HepG2 (cell line): ENCODE measurements around the gene FDXR. TPM values are rescaled to one million over a fixed set of nuclear protein-coding genes. Genes with fewer than 3 reads are reported as not detected.

Source experiments
- AHDC1 ChIP-seq: sonication (generic); formaldehyde crosslinking; IDR thresholded peaks from 2 replicates; pipeline ENCODE4 v1.5.1; 2020; ENCODE audit warnings: mild to moderate bottlenecking, missing genetic modification reagents, borderline replicate concordance
- ATAD3A ChIP-seq: sonication (generic); formaldehyde crosslinking; IDR thresholded peaks from 2 replicates; pipeline ENCODE4 v1.4.0; 2020; ENCODE audit warnings: missing genetic modification reagents
- ELF4 ChIP-seq: sonication (generic); formaldehyde crosslinking; IDR thresholded peaks from 2 replicates; pipeline ENCODE4 v1.5.0; 2020; ENCODE audit warnings: missing genetic modification reagents, mild to moderate bottlenecking, moderate library complexity, borderline replicate concordance
- EP300 ChIP-seq, 3 experiments: sonication (generic) in 1 of 3; formaldehyde crosslinking in 1 of 3; IDR thresholded peaks; 2 replicates each; pipeline versions ENCODE4 v1.5.1 to v1.6.1; 2011 to 2020; ENCODE audit warnings: low read depth in 2 of 3, low read length in 2 of 3, borderline replicate concordance in 1 of 3, improper control_type of control experiment in 1 of 3, mild to moderate bottlenecking in 1 of 3, missing genetic modification reagents in 1 of 3, moderate library complexity in 1 of 3
- NFKB2 ChIP-seq: sonication (generic); formaldehyde crosslinking; IDR thresholded peaks from 2 replicates; pipeline ENCODE4 v1.4.0; 2020; ENCODE audit warnings: missing genetic modification reagents, borderline replicate concordance
- REST ChIP-seq, 2 experiments: IDR thresholded peaks; 2 replicates each; pipeline ENCODE4 v1.6.1; 2011 to 2012; ENCODE audit warnings: low read length in 2 of 2, borderline replicate concordance in 1 of 2, low read depth in 1 of 2, mild to moderate bottlenecking in 1 of 2, moderate library complexity in 1 of 2
- STAG1 ChIP-seq: sonication (generic); formaldehyde crosslinking; IDR thresholded peaks from 2 replicates; pipeline ENCODE4 v1.4.0; 2020; ENCODE audit warnings: missing genetic modification reagents
- ZFP91 ChIP-seq: sonication (generic); formaldehyde crosslinking; IDR thresholded peaks from 2 replicates; pipeline ENCODE4 v1.9.0; 2022; ENCODE audit warnings: missing genetic modification reagents, mild to moderate bottlenecking, borderline replicate concordance
- ZNF687 ChIP-seq: sonication (generic); formaldehyde crosslinking; IDR thresholded peaks from 2 replicates; pipeline ENCODE4 v1.5.1; 2020; ENCODE audit warnings: mild to moderate bottlenecking, missing genetic modification reagents, moderate library complexity
- ZNF776 ChIP-seq: sonication (generic); formaldehyde crosslinking; IDR thresholded peaks from 2 replicates; pipeline ENCODE4 v1.4.0; 2020; ENCODE audit warnings: mild to moderate bottlenecking, missing genetic modification reagents
- ZSCAN31 ChIP-seq: sonication (generic); formaldehyde crosslinking; IDR thresholded peaks from 2 replicates; pipeline ENCODE4 v1.5.0; 2020; ENCODE audit warnings: low read depth, mild to moderate bottlenecking, missing genetic modification reagents
- polyA plus RNA-seq, 8 experiments: library from polyadenylated mRNA; depleted of rRNA in 3 of 8; stranded (reverse) in 7 of 8; unstranded in 1 of 8; fragments of >200 nt; fragmentation: Illumina TruSeq in 4 of 8; extraction: Trizol in 4 of 8; gene quantifications; 2 replicates each; pipeline versions ENCODE4 v1.2.1 to v1.2.3, GENCODE V29; 2011 to 2016; ENCODE audit warnings: low read depth in 4 of 8, missing spikeins in 1 of 8, mixed read lengths in 1 of 8; ENCODE audit not compliant: insufficient read depth in 1 of 8
- total RNA-seq, 5 experiments: library from RNA; depleted of rRNA; stranded (reverse); fragments of >200 nt; fragmentation: Illumina TruSeq; extraction: Trizol; gene quantifications; 2 replicates each; pipeline ENCODE4 v1.2.3, GENCODE V29; 2016; ENCODE audit warnings: low read depth in 1 of 5

FDXR gene
- total and polyA plus RNA-seq, 2 of the 13 experiments (the other 11 are each of a cell fraction or from before 2014, with no cell fraction given): 23.4 to 116 TPM

GRCh38 chr17:74862108-74862901 lies 10.5 kb downstream of the FDXR start (continued):
- TF ChIP-seq ZFP91 (CRISPR knock-in tag) (peak; percentile 64; the same call in 1 of the 2 replicates), ATAD3A (no peak), REST (IDR thresholded peaks at IDR 0.05; ENCODE audit: borderline replicate concordance in 1 of 2, low read depth in 1 of 2, low read length in 2 of 2) (no peak), ELF4 (CRISPR knock-in tag) (no peak), ZNF687 (peak; percentile 61), AHDC1 (CRISPR knock-in tag) (no peak), NFKB2 (peak; percentile 61; the same call in 1 of the 2 replicates), EP300 (IDR thresholded peaks at IDR 0.05; ENCODE audit: low read depth in 2 of 2, low read length in 2 of 2) (peak in 1 of 2 experiments; percentile 16; a peak in 1 of 4 replicates), EP300 (CRISPR knock-in tag; IDR thresholded peaks at IDR 0.05; ENCODE audit: borderline replicate concordance) (no peak), STAG1 (CRISPR knock-in tag) (peak; percentile 54), ZSCAN31 (no peak), ZNF776 (CRISPR knock-in tag) (peak; percentile 44; the same call in 1 of the 2 replicates)
